GM10248 (cell line): ENCODE measurements around the gene TCF12.

Source experiments
- CTCF ChIA-PET: fragments of 300-600 bp; sonication (Branson Sonifier 250); formaldehyde crosslinking; extraction: SDS; loops from one replicate; lab custom pipeline; 2021; ENCODE audit warnings: antibody characterized with exemption; lab: Yijun Ruan, JAX
- POLR2A ChIA-PET: fragments of 350-650 bp; sonication (Branson Sonifier 250); formaldehyde crosslinking; extraction: SDS; loops from one replicate; lab custom pipeline; 2020; ENCODE audit warnings: antibody characterized with exemption; lab: Yijun Ruan, JAX
- DNase-seq: peaks from one replicate; pipeline ENCODE4 v3.0.0; 2012; ENCODE audit errors: extremely low spot score
- TF ChIP-seq, protein P1 (sequence below): IDR thresholded peaks from 2 replicates; pipeline ENCODE4 v1.5.1; 2012; ENCODE audit warnings: mild to moderate bottlenecking, low read depth; ENCODE audit errors: extremely low read depth, missing control alignments, control extremely low read depth

The TCF12 gene

DNA sequence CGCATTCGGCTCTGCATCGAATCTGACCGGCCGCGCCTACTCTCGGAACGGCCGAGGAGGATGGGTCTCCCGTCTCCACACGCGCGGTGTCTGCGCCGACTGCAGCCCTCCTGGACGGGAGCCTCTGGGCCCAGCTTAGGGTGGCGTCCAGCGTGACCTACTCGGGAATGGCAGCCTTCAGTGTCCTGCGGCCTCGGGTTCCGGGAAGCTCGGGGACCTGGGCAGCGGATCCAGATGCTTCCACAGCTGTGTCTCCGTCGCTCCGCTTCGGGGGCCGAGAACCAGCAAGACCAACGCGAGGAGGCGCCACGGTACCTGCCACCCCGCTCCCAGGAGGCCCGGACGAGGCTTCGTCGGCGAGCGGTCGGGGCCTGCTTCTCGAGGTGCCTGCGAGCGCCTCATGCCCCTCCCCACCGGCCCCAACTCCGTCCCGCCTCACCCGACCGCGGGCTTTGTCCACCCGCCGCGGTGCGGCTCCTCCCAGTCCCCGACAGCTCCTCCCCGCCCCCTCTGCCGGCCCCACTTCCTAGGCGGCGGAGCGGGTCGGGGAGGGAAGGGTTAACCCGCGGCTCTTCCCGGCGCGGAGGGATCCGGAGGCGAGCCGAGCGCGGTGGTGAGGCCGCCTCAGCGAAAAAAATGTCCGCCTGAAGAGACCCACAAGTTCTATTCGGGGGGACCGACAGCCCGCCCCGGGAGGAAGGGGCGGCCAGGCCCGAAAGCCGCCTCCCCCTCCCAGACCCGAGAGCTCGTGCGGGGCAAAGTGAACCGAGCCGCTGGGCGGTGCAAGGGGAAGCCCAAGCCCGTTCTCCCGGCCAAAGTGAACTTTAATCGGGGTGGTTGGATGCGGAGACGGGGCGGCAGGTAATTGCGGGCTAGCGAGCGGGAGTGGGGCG lies at the start of gene TCF12:
TCF12 (plus strand) TSS at position 599 of the 893 bp plus-strand sequence. CDS start 1,270 bp downstream, outside the sequence.
- peak; percentile 92 for DNase-seq
- POLR2A ChIA-PET = interaction anchor here (1.2 kb wide), 1 partner anchor 10 kb away, joined by 4 read pairs; no protein-coding TSS in a partner anchor
- CTCF ChIA-PET = interaction anchor here (1.0 to 1.8 kb wide), 7 partner anchors 8 to 359 kb away, joined by 3 to 7 read pairs (median 4); no protein-coding TSS in a partner anchor
- TF ChIP-seq, protein P1, sequence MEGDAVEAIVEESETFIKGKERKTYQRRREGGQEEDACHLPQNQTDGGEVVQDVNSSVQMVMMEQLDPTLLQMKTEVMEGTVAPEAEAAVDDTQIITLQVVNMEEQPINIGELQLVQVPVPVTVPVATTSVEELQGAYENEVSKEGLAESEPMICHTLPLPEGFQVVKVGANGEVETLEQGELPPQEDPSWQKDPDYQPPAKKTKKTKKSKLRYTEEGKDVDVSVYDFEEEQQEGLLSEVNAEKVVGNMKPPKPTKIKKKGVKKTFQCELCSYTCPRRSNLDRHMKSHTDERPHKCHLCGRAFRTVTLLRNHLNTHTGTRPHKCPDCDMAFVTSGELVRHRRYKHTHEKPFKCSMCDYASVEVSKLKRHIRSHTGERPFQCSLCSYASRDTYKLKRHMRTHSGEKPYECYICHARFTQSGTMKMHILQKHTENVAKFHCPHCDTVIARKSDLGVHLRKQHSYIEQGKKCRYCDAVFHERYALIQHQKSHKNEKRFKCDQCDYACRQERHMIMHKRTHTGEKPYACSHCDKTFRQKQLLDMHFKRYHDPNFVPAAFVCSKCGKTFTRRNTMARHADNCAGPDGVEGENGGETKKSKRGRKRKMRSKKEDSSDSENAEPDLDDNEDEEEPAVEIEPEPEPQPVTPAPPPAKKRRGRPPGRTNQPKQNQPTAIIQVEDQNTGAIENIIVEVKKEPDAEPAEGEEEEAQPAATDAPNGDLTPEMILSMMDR = peak; percentile 67

- ChIA-PET POLR2A (no interaction called here), CTCF (interaction anchor here (0.9 to 9.3 kb wide), 9 partner anchors 14 to 437 kb away, joined by 3 to 70 read pairs (median 3); no protein-coding TSS in a partner anchor)
- DNase-seq = no peak
- TF ChIP-seq, protein P1 = peak; percentile 49
These were observed 48.9 kb upstream of the TCF12 start for GRCh38 chr15:56869573-56869972.

GRCh38 chr15:56871185-56871584 lies 47.3 kb upstream of the TCF12 start:
- CTCF ChIA-PET = interaction anchor here (1.1 to 9.3 kb wide), 5 partner anchors 12 to 382 kb away, joined by 3 to 70 read pairs (median 3); no protein-coding TSS in a partner anchor
- DNase-seq = no peak
- POLR2A ChIA-PET = no interaction called here
- TF ChIP-seq, protein P1 = no peak

DNA sequence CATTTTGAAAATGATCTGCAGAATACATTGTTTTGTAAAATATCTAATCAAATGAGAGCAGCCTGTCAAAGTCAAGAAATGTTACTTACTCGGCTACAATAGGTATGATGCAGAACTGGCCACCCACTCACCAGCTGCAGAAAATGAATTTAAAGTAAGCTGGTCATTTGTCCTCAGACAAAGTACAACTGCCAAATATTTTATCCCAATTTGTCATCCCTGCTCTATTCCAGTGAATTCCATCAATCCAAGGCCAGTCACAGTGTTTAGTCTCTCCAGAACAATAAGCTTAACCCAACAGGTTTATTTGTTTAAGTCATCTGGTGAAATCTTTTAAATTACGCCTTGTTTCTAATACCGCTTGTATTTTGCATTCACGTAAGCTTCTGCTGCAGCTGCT lies 46.6 kb upstream of the TCF12 start:
- no peak for DNase-seq
- CTCF ChIA-PET = interaction anchor here (1.0 to 9.3 kb wide), 8 partner anchors 11 to 383 kb away, joined by 3 to 70 read pairs (median 3); partner anchors contain the start of gene TCF12
- TF ChIP-seq, protein P1 = no peak
- POLR2A ChIA-PET = no interaction called here

GRCh38 chr15:56877255-56877970 lies 41.0 kb upstream of the TCF12 start:
- ChIA-PET CTCF (interaction anchor here (1.4 kb wide), 1 partner anchor 13 kb away, joined by 3 read pairs; no protein-coding TSS in a partner anchor), POLR2A (no interaction called here)
- no peak for DNase-seq
- TF ChIP-seq, protein P1 = no peak

- ChIA-PET CTCF (no interaction called here), POLR2A (no interaction called here)
- TF ChIP-seq, protein P1 = no peak
- no peak for DNase-seq
These were observed 38.9 kb upstream of the TCF12 start for GRCh38 chr15:56879502-56879901.
